ENCODE measurements around the gene VPS50. TPM values are rescaled to one million over a fixed set of nuclear protein-coding genes. Genes with fewer than 3 reads are reported as not detected.

Gene VPS50
- total and polyA plus RNA-seq, 8 donors: 3.3 to 18.9 (median 9.5) TPM

- no peak for ATAC-seq
- TF ChIP-seq CTCF (IDR thresholded peaks at IDR 0.05): no peak
- no peak for FAIRE-seq
- DNase-seq: no peak
- Histone ChIP-seq H3K27me3 (no peaks in the 10 kb centered on the region), H3K9me3 (no peaks in the 10 kb centered on the region), H3K4me1 (no peaks in the 10 kb centered on the region), H3K4me3 (no peak overlapping the region), H3K36me3 (no peaks in the 10 kb centered on the region), H3K27ac (no peak overlapping the region)
- whole genome bisulfite sequencing, 2 donors: 8 to 10% methylated on average over 1 of the region's 1 CpG
- intact Hi-C loops (cut with DNase I): no loop called here
These were observed 52.7 kb downstream of the VPS50 start for GRCh38 chr7:93284908-93285307.

GRCh38 chr7:93293229-93293628 is 61.1 kb downstream of the VPS50 start:
- no peaks in the 10 kb centered on the region for H3K36me3 ChIP-seq
- FAIRE-seq: no peak

GRCh38 chr7:93298206-93298605 is 66.0 kb downstream of the VPS50 start:
- H3K27me3 ChIP-seq: no peaks in the 10 kb centered on the region
- H3K4me1 ChIP-seq: no peaks in the 10 kb centered on the region
- FAIRE-seq: no peak
- H3K36me3 ChIP-seq: no peaks in the 10 kb centered on the region
- H3K9me3 ChIP-seq: no peaks in the 10 kb centered on the region
- H3K4me3 ChIP-seq: no peak overlapping the region
- intact Hi-C loops (cut with DNase I): no loop called here
- TF ChIP-seq CTCF (IDR thresholded peaks at IDR 0.05): no peak
- DNase-seq: no peak
- no peak overlapping the region for H3K27ac ChIP-seq
- 97 to 100% methylated on average over 1 of the region's 1 CpG for WGBS, 2 donors
- no peak for ATAC-seq

More at GRCh38 chr7:93293229-93293628, 61.1 kb downstream of the VPS50 start:
- Histone ChIP-seq H3K4me3 (no peak overlapping the region), H3K27me3 (no peaks in the 10 kb centered on the region), H3K27ac (no peak overlapping the region), H3K9me3 (no peaks in the 10 kb centered on the region), H3K4me1 (no peaks in the 10 kb centered on the region)
- intact Hi-C loops (cut with DNase I): no loop called here
- 60 to 70% methylated on average over 2 of the region's 2 CpGs for WGBS, 2 donors
- no peak for ATAC-seq
- DNase-seq: no peak
- TF ChIP-seq CTCF (IDR thresholded peaks at IDR 0.05): no peak

GRCh38 chr7:93298671-93299070 is 66.5 kb downstream of the VPS50 start:
- H3K9me3 ChIP-seq: no peaks in the 10 kb centered on the region
- DNase-seq: no peak
- no peaks in the 10 kb centered on the region for H3K4me1 ChIP-seq
- no peak overlapping the region for H3K27ac ChIP-seq
- H3K27me3 ChIP-seq: no peaks in the 10 kb centered on the region
- intact Hi-C loops (cut with DNase I): no loop called here
- WGBS, 2 donors: 81 to 87% methylated on average over 2 of the region's 2 CpGs
- no peak overlapping the region for H3K4me3 ChIP-seq
- ATAC-seq: no peak
- no peak for TF ChIP-seq CTCF (IDR thresholded peaks at IDR 0.05)
- no peak for FAIRE-seq
- no peaks in the 10 kb centered on the region for H3K36me3 ChIP-seq

- H3K4me3 ChIP-seq: no peak overlapping the region
- FAIRE-seq: no peak
- no peaks in the 10 kb centered on the region for H3K9me3 ChIP-seq
- no peak for TF ChIP-seq CTCF (IDR thresholded peaks at IDR 0.05)
- no peak for DNase-seq
- intact Hi-C loops (cut with DNase I): no loop called here
- H3K27ac ChIP-seq: no peak overlapping the region
- no peaks in the 10 kb centered on the region for H3K27me3 ChIP-seq
- H3K36me3 ChIP-seq: no peaks in the 10 kb centered on the region
- WGBS, 2 donors: 93 to 96% methylated on average over 2 of the region's 2 CpGs
- no peaks in the 10 kb centered on the region for H3K4me1 ChIP-seq
- ATAC-seq: no peak
These were observed 69.6 kb downstream of the VPS50 start for GRCh38 chr7:93301736-93302135.

Measured in pancreas (tissue), 10 donors.